Effector CD4-positive, alpha-beta T cell (primary cell): ENCODE data around the gene SLC22A7.
A peak's percentile ranks its signal among the peaks of the same experiment; 100 is the strongest.

Experiments used
- DNase-seq: peaks from one replicate; pipeline ENCODE4 v3.0.0-alpha.2; 2020

SLC22A7 gene

GRCh38 chr6:43265564-43265963 lies 32.5 kb upstream of the SLC22A7 start:
- no peak for DNase-seq

GRCh38 chr6:43267619-43268354 lies 30.3 kb upstream of the SLC22A7 start:
- no peak for DNase-seq

- DNase-seq, result no peak
Measured at GRCh38 chr6:43268355-43268700, 29.7 kb upstream of the SLC22A7 start.

- no peak for DNase-seq
Measured at GRCh38 chr6:43268782-43269272, 29.2 kb upstream of the SLC22A7 start.

GRCh38 chr6:43269273-43270007 lies 28.6 kb upstream of the SLC22A7 start:
- DNase-seq, result peak; percentile 19

GRCh38 chr6:43271103-43271815 lies 26.8 kb upstream of the SLC22A7 start:
- DNase-seq, result no peak

- no peak for DNase-seq
Measured at GRCh38 chr6:43271944-43272343, 26.1 kb upstream of the SLC22A7 start.

- DNase-seq, result no peak
Measured at GRCh38 chr6:43273707-43274106, 24.4 kb upstream of the SLC22A7 start.

GRCh38 chr6:43274127-43274915 lies 23.7 kb upstream of the SLC22A7 start:
- DNase-seq, result no peak

GRCh38 chr6:43274916-43275597 lies 23.0 kb upstream of the SLC22A7 start:
- DNase-seq, result no peak

GRCh38 chr6:43275801-43276576 lies 22.1 kb upstream of the SLC22A7 start:
- DNase-seq, result no peak

- DNase-seq, result no peak
Measured at GRCh38 chr6:43276577-43277305, 21.3 kb upstream of the SLC22A7 start.

GRCh38 chr6:43277306-43277642 lies 20.8 kb upstream of the SLC22A7 start:
- DNase-seq, result no peak

GRCh38 chr6:43277643-43278523 lies 20.2 kb upstream of the SLC22A7 start:
- DNase-seq, result no peak

GRCh38 chr6:43278524-43279078 lies 19.5 kb upstream of the SLC22A7 start:
- no peak for DNase-seq

- DNase-seq, result no peak
Measured at GRCh38 chr6:43280234-43280633, 17.8 kb upstream of the SLC22A7 start.

- no peak for DNase-seq
Measured at GRCh38 chr6:43282060-43282459, 16.0 kb upstream of the SLC22A7 start.

- DNase-seq, result no peak
Measured at GRCh38 chr6:43282636-43283513, 15.2 kb upstream of the SLC22A7 start.
